ENCODE measurements around the gene MED17.

GRCh38 chr11:93784145-93784934 lies at the start of gene MED17:
- TF ChIP-seq YY1 (IDR thresholded peaks at IDR 0.05; ENCODE audit: insufficient read depth, insufficient read length) (no peak), ZNF274 (IDR thresholded peaks at IDR 0.05; ENCODE audit: low read depth, low read length) (no peak)
